Endothelial cell of umbilical vein (primary cell): ENCODE data around the gene FGD3. TPM values are rescaled to one million over a fixed set of nuclear protein-coding genes. Genes with fewer than 3 reads are reported as not detected.

Source experiments
- BruUV-seq: library from RNA; stranded (reverse); fragments of 400-500 nt; replicated peaks from 2 replicates; lab custom pipeline; 2021; lab: Mats Ljungman, UMichigan
- CTCF ChIA-PET: fragments of 300-600, 350-600 bp; sonication (Branson Sonifier 250); formaldehyde crosslinking; loops from one replicate; lab custom pipeline; 2021; ENCODE audit warnings: antibody characterized with exemption, inconsistent platforms; lab: Charles Lee
- POLR2A ChIA-PET: fragments of 300-600, 350-600 bp; sonication (Branson Sonifier 250); formaldehyde crosslinking; loops from one replicate; lab custom pipeline; 2021; ENCODE audit warnings: antibody characterized with exemption, inconsistent platforms; lab: Charles Lee
- DNase-seq: peaks from one replicate; pipeline ENCODE4 v3.0.0-alpha.2; 2011; ENCODE audit warnings: low read depth, low spot score
- FAIRE-seq: peaks from 2 replicates; lab custom pipeline; 2011; peaks lifted over from hg19 to GRCh38; lab: Jason Lieb, UNC
- H2AFZ ChIP-seq: 2 replicates; pipeline ENCODE4 v1.6.0; 2012; ENCODE audit warnings: low read depth, low read length, control low read depth, inconsistent platforms
- H3K27ac ChIP-seq: 2 replicates; pipeline ENCODE4 v1.5.1; 2011; ENCODE audit warnings: low read depth, mild to moderate bottlenecking, control low read depth, low read length, moderate library complexity; ENCODE audit not compliant: insufficient read depth
- H3K27me3 ChIP-seq, 2 experiments: 2 replicates each; pipeline versions ENCODE4 v1.6.0 to v1.6.1; 2011; ENCODE audit warnings: low read length in 2 of 2, mixed read lengths in 1 of 2; ENCODE audit not compliant: control insufficient read depth in 2 of 2, insufficient read depth in 2 of 2
- H3K36me3 ChIP-seq, 2 experiments: 2 replicates in 1 of 2; 3 replicates in 1 of 2; pipeline ENCODE4 v1.5.1; 2011; ENCODE audit warnings: low read length in 2 of 2, mild to moderate bottlenecking in 1 of 2, moderate library complexity in 1 of 2; ENCODE audit not compliant: control insufficient read depth in 2 of 2, insufficient read depth in 2 of 2; ENCODE audit errors: extremely low read depth in 1 of 2
- H3K4me1 ChIP-seq: 3 replicates; pipeline ENCODE4 v1.5.1; 2011; ENCODE audit warnings: mild to moderate bottlenecking, low read length; ENCODE audit not compliant: control insufficient read depth, insufficient read depth; ENCODE audit errors: extremely low read depth
- H3K4me2 ChIP-seq: 2 replicates; pipeline ENCODE4 v1.6.1; 2011; ENCODE audit warnings: low read length, control low read depth, mixed read lengths; ENCODE audit not compliant: insufficient read depth
- H3K4me3 ChIP-seq, 3 experiments: fragments of 200-600 bp in 1 of 3; sonication (generic), shearing (Covaris generic) in 1 of 3; replicated peaks in 1 of 3; 2 replicates each; pipeline ENCODE4 v1.5.1; 2011 to 2016; ENCODE audit warnings: control low read depth in 3 of 3, low read length in 3 of 3, mild to moderate bottlenecking in 2 of 3, inconsistent platforms in 1 of 3, low read depth in 1 of 3, moderate library complexity in 1 of 3; ENCODE audit not compliant: insufficient read depth in 1 of 3
- H3K79me2 ChIP-seq: 2 replicates; pipeline ENCODE4 v1.6.0; 2012; ENCODE audit warnings: low read length, inconsistent platforms; ENCODE audit not compliant: control insufficient read depth, insufficient read depth
- H3K9ac ChIP-seq: replicated peaks from 2 replicates; pipeline ENCODE3; 2011; ENCODE audit warnings: low read length, control low read depth; ENCODE audit not compliant: insufficient read depth; ENCODE audit errors: extremely low read depth
- H3K9me1 ChIP-seq: replicated peaks from 3 replicates; pipeline ENCODE4 v1.6.0; 2011; ENCODE audit warnings: mild to moderate bottlenecking, low read length; ENCODE audit not compliant: control insufficient read depth, insufficient read depth; ENCODE audit errors: extremely low read depth
- H3K9me3 ChIP-seq: replicated peaks from 2 replicates; pipeline ENCODE4 v1.5.1; 2012; ENCODE audit warnings: low read length, inconsistent platforms; ENCODE audit not compliant: control insufficient read depth, insufficient read depth
- H4K20me1 ChIP-seq: replicated peaks from 2 replicates; pipeline ENCODE3; 2011; ENCODE audit warnings: mild to moderate bottlenecking, low read length; ENCODE audit not compliant: control insufficient read depth, insufficient read depth; ENCODE audit errors: extremely low read depth
- CTCF ChIP-seq, 2 donors: IDR thresholded peaks; 1 replicate in 1 of 2; 2 replicates in 1 of 2; pipeline ENCODE4 v1.5.1; 2011; ENCODE audit warnings: low read length in 2 of 2, mild to moderate bottlenecking in 2 of 2, moderate library complexity in 2 of 2, control low read depth in 1 of 2, inconsistent platforms in 1 of 2, low read depth in 1 of 2; ENCODE audit not compliant: insufficient read depth in 1 of 2; ENCODE audit errors: extremely low read depth in 1 of 2
- EZH2 ChIP-seq: IDR thresholded peaks from 2 replicates; pipeline ENCODE4 v1.6.1; 2012; ENCODE audit warnings: borderline replicate concordance, low read depth, mild to moderate bottlenecking, moderate library complexity, low read length, inconsistent platforms; ENCODE audit not compliant: severe bottlenecking
- FOS ChIP-seq: IDR thresholded peaks from 2 replicates; pipeline ENCODE4 v1.6.1; 2011; ENCODE audit warnings: mild to moderate bottlenecking, low read length, moderate library complexity, borderline replicate concordance; ENCODE audit not compliant: insufficient read depth
- GATA2 ChIP-seq: IDR thresholded peaks from 2 replicates; pipeline ENCODE4 v1.7.0; 2011; ENCODE audit warnings: low read depth, mild to moderate bottlenecking, moderate library complexity, mixed read lengths, low read length; ENCODE audit not compliant: insufficient read length, insufficient read depth
- JUN ChIP-seq: IDR thresholded peaks from 2 replicates; pipeline ENCODE4 v1.6.1; 2011; ENCODE audit warnings: borderline replicate concordance, low read depth; ENCODE audit not compliant: insufficient read length, insufficient read depth
- MAX ChIP-seq: IDR thresholded peaks from 2 replicates; pipeline ENCODE4 v1.6.1; 2011; ENCODE audit not compliant: insufficient read depth, insufficient read length
- MYC ChIP-seq: IDR thresholded peaks from one replicate; pipeline ENCODE4 v1.6.1; 2011; ENCODE audit warnings: mild to moderate bottlenecking, low read depth, low read length
- POLR2A ChIP-seq: IDR thresholded peaks from 2 replicates; pipeline ENCODE4 v1.6.1; 2012; ENCODE audit warnings: low read depth, mild to moderate bottlenecking, control low read depth, low read length
- POLR2AphosphoS5 ChIP-seq: IDR thresholded peaks from 2 replicates; pipeline ENCODE4 v1.6.1; 2012; ENCODE audit warnings: low read depth, mild to moderate bottlenecking, control low read depth, low read length, moderate library complexity; ENCODE audit not compliant: insufficient read depth
- dilution Hi-C: fragments of 300-500 bp; cut with MboI; formaldehyde crosslinking; loops from one replicate; pipeline ENCODE4 v1.15.0; 2019; ENCODE audit warnings: low sequenced_read_pairs; ENCODE audit not compliant: extremely low pct_ligation_motif_present
- intact Hi-C: fragments of 100-400 bp; cut with micrococcal nuclease; formaldehyde crosslinking; loops from one replicate; pipeline ENCODE4 v1.10.0; 2022
- polyA plus RNA-seq, 4 experiments: library from polyadenylated mRNA; depleted of rRNA in 3 of 4; stranded (reverse) in 3 of 4; unstranded in 1 of 4; fragments of >200 nt; gene quantifications; 2 replicates each; pipeline versions ENCODE4 v1.2.1 to v1.2.3, GENCODE V29; 2011 to 2012; ENCODE audit warnings: missing spikeins in 1 of 4
- total RNA-seq: library from RNA; stranded (reverse); gene quantifications from 2 replicates; pipeline ENCODE4 v1.2.3, GENCODE V29; 2021

The FGD3 gene
- total and polyA plus RNA-seq, 2 donors (not counting 3 experiments of a cell fraction or from before 2014, with no cell fraction given): not detected

- Histone ChIP-seq H3K27me3 (no peaks in the 10 kb centered on the region), H3K4me2 (no peak overlapping the region), H3K9me3 (no peaks in the 10 kb centered on the region), H2AFZ (no peak overlapping the region), H3K79me2 (no peaks in the 10 kb centered on the region), H3K36me3 (no peaks in the 10 kb centered on the region), H3K27ac (no peak overlapping the region), H3K9ac (no peak overlapping the region), H4K20me1 (no peaks in the 10 kb centered on the region), H3K4me3 (no peak overlapping the region), H3K4me1 (no peaks in the 10 kb centered on the region), H3K9me1 (no peaks in the 10 kb centered on the region)
- intact Hi-C loops (no loop called here), dilution Hi-C loops (no loop called here)
- TF ChIP-seq EZH2 (no peak), JUN (no peak), MYC (no peak), FOS (no peak), POLR2AphosphoS5 (no peak), MAX (no peak), CTCF (IDR thresholded peaks at IDR 0.05; ENCODE audit: extremely low read depth in 1 of 2, insufficient read depth in 1 of 2, low read depth in 1 of 2, low read length in 2 of 2) (no peak), GATA2 (no peak), POLR2A (no peak)
- CTCF ChIA-PET: no interaction called here
- no peak for DNase-seq
- no TSS peak for BruUV-seq
- POLR2A ChIA-PET: no interaction called here
- no peak for FAIRE-seq
Observed at GRCh38 chr9:93052791-93053540, 105.6 kb downstream of the FGD3 start.
